ENCODE data around the gene AKNAD1.

Gene AKNAD1

DNA sequence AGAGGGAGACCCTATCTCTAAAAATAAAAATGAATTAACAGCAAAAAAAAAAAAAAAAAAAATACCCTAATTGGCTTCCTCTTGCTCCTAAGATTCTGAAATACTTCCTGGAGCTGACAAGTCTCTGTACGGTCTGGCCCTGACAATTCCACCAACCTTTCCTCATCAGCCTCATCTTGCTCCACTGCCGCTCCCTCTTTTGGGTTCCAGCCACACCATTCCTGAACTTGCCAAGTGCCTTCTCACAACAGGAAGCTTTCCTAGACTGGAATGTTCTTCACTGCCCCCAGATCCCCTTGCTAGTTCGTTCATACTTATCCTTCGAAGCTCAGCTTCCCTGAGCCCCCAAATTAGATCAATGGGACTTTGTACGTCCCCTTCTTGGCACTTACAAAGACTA, 37.0 kb downstream of the AKNAD1 start:
- H3K4me2 ChIP-seq (ENCODE audit: low read length) = no peak overlapping the region
- no peak overlapping the region for H3K4me3 ChIP-seq (ENCODE audit: low read depth, low read length)
- no peaks in the 10 kb centered on the region for H3K27me3 ChIP-seq (ENCODE audit: control insufficient read depth, insufficient read depth, low read length)
- no peaks in the 10 kb centered on the region for H3K79me2 ChIP-seq
- TF ChIP-seq, protein P1, sequence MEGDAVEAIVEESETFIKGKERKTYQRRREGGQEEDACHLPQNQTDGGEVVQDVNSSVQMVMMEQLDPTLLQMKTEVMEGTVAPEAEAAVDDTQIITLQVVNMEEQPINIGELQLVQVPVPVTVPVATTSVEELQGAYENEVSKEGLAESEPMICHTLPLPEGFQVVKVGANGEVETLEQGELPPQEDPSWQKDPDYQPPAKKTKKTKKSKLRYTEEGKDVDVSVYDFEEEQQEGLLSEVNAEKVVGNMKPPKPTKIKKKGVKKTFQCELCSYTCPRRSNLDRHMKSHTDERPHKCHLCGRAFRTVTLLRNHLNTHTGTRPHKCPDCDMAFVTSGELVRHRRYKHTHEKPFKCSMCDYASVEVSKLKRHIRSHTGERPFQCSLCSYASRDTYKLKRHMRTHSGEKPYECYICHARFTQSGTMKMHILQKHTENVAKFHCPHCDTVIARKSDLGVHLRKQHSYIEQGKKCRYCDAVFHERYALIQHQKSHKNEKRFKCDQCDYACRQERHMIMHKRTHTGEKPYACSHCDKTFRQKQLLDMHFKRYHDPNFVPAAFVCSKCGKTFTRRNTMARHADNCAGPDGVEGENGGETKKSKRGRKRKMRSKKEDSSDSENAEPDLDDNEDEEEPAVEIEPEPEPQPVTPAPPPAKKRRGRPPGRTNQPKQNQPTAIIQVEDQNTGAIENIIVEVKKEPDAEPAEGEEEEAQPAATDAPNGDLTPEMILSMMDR (IDR thresholded peaks at IDR 0.05) = no peak
- no peak overlapping the region for H3K9ac ChIP-seq
- H3K4me1 ChIP-seq = no peaks in the 10 kb centered on the region
- no peaks in the 10 kb centered on the region for H3K9me3 ChIP-seq (ENCODE audit: control insufficient read depth, low read length)
- no peak overlapping the region for H2AFZ ChIP-seq
- H3K36me3 ChIP-seq (ENCODE audit: control insufficient read depth, insufficient read depth, low read length) = no peaks in the 10 kb centered on the region
- H3K27ac ChIP-seq = no peak overlapping the region

DNA sequence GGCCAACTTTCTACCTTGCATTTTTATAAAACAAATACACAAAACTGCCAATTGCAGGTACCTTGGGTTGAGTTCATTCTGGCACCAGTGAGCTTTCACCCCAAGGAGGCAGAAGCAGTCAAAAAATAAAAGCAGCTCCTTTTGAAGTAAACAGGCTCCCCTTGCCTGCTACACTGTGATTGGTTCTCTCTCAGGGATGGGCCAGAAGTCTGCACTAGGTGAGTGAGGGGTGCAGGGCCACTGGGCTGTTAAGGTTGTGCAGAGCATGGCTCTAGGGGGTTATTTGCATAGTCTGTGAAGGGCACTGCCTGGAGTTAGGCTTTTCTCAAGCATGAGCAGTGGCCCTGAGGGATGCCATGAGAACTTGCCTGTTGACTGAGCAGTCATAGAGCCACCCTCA, 39.1 kb downstream of the AKNAD1 start:
- TF ChIP-seq, protein P1 (IDR thresholded peaks at IDR 0.05) = no peak
- Histone ChIP-seq H3K79me2 (no peaks in the 10 kb centered on the region), H3K4me1 (no peaks in the 10 kb centered on the region), H3K9ac (no peak overlapping the region), H3K4me3 (ENCODE audit: low read depth, low read length) (no peak overlapping the region), H3K27me3 (ENCODE audit: control insufficient read depth, insufficient read depth, low read length) (no peaks in the 10 kb centered on the region), H3K4me2 (ENCODE audit: low read length) (no peak overlapping the region), H3K27ac (no peak overlapping the region), H3K9me3 (ENCODE audit: control insufficient read depth, low read length) (no peaks in the 10 kb centered on the region), H3K36me3 (ENCODE audit: control insufficient read depth, insufficient read depth, low read length) (no peaks in the 10 kb centered on the region), H2AFZ (no peak overlapping the region)

DNA sequence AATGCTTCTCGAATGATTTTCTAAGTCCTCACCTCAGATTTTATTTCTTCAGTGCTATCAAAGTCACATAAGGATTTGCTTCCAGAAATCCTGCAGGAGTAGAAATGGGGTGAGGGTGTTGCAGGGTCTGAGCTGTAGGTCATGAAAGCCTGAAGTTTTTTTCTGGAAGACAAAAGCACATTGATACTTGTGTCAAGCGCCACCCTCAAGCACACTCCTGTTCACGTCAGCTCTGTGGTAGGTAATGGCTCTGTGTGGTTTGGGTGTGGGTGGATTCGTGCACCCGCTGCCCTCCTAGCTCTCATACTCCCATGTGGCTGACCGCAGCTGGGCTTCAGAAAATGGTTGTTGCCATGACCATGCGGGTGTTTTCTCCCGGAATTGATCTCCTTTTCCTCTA, 39.9 kb downstream of the AKNAD1 start:
- Histone ChIP-seq H3K4me3 (ENCODE audit: low read depth, low read length) (no peak overlapping the region), H3K79me2 (no peaks in the 10 kb centered on the region)

DNA sequence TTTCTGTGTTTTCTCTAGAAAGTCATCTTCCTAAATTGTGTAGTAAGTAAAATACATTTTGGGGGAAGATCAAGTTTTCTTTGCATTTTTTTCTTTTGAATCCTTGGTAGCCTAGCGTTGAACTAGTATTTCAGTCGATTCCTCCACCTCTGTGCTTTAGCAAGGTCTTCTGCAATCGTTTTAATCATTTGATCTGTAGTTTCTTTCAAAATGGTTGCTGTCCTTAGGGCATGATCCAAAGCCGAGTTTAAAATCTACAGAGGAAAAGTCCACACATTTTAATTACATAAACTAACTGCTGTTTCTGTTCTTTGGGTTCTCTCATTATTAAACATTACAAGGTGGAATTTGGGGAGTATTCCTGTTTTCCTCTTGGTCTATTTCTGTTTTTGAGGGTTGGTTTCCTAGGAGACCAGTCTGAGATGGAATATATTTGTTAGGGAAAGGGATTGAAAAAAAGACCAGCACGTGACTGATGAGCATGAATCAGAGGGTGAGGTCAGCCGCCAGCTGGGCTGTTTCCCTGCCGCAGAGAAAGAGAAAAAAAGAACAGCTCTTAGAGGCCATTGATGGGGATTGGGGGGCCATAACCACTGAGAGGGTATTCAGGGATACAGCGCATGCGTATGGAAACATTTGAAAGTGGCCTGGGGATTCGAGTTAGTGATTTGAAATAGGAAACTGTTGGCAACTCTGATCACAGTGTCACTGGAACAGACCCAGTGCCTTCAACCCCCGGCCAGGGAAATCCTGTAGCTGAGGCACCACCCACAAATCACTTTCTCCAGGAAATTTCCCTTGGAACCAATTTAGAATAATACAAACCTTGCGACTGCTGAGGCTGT, 40.6 kb downstream of the AKNAD1 start:
- Histone ChIP-seq H3K9ac (no peak overlapping the region), H3K27ac (peak overlapping the region; percentile 51), H3K4me2 (ENCODE audit: low read length) (no peak overlapping the region), H3K4me1 (no peaks in the 10 kb centered on the region), H3K36me3 (ENCODE audit: control insufficient read depth, insufficient read depth, low read length) (no peaks in the 10 kb centered on the region), H3K27me3 (ENCODE audit: control insufficient read depth, insufficient read depth, low read length) (no peaks in the 10 kb centered on the region), H3K79me2 (no peaks in the 10 kb centered on the region), H3K9me3 (ENCODE audit: control insufficient read depth, low read length) (no peaks in the 10 kb centered on the region), H3K4me3 (ENCODE audit: low read depth, low read length) (no peak overlapping the region), H2AFZ (peak overlapping the region; percentile 46)
- TF ChIP-seq, protein P1 (IDR thresholded peaks at IDR 0.05) = no peak

More for the DNA sequence above, 39.9 kb downstream of the AKNAD1 start:
- Histone ChIP-seq H3K27ac (no peak overlapping the region), H3K4me2 (ENCODE audit: low read length) (no peak overlapping the region), H2AFZ (peak overlapping the region; percentile 46), H3K36me3 (ENCODE audit: control insufficient read depth, insufficient read depth, low read length) (no peaks in the 10 kb centered on the region), H3K9me3 (ENCODE audit: control insufficient read depth, low read length) (no peaks in the 10 kb centered on the region), H3K4me1 (no peaks in the 10 kb centered on the region), H3K9ac (no peak overlapping the region), H3K27me3 (ENCODE audit: control insufficient read depth, insufficient read depth, low read length) (no peaks in the 10 kb centered on the region)
- TF ChIP-seq, protein P1 (IDR thresholded peaks at IDR 0.05) = no peak

DNA sequence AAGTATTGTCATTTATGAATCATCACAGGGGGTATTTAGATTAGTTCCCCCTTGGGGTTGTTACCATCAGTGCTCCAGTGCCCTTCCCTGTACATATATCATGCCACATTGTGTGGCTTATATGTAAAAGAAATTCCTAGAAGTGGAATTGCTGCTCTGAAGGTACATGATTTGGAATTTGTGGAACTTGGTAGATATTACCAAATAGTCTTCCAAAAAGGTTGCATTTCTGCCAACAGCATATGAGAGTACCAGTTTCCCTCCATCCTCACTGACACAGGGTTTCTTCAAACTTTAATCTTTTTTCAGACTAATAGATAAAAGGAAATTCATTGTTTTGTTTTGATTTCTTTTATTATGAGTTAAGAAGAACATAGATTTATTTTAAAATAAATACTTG, 41.3 kb downstream of the AKNAD1 start:
- no peak overlapping the region for H3K9ac ChIP-seq

More for the DNA sequence above, 41.3 kb downstream of the AKNAD1 start:
- Histone ChIP-seq H3K4me1 (no peaks in the 10 kb centered on the region), H3K4me2 (ENCODE audit: low read length) (no peak overlapping the region), H3K36me3 (ENCODE audit: control insufficient read depth, insufficient read depth, low read length) (no peaks in the 10 kb centered on the region), H3K27me3 (ENCODE audit: control insufficient read depth, insufficient read depth, low read length) (no peaks in the 10 kb centered on the region), H3K4me3 (ENCODE audit: low read depth, low read length) (no peak overlapping the region), H3K9me3 (ENCODE audit: control insufficient read depth, low read length) (no peaks in the 10 kb centered on the region), H3K79me2 (no peaks in the 10 kb centered on the region), H3K27ac (no peak overlapping the region), H2AFZ (no peak overlapping the region)
- TF ChIP-seq, protein P1 (IDR thresholded peaks at IDR 0.05) = no peak
